Measurements from ENCODE around the gene FGFRL1. TPM values are rescaled to one million over a fixed set of nuclear protein-coding genes. Genes with fewer than 3 reads are reported as not detected.

The FGFRL1 gene
- total RNA-seq, 1 donor from 2014 or later: 5.2 TPM

DNA sequence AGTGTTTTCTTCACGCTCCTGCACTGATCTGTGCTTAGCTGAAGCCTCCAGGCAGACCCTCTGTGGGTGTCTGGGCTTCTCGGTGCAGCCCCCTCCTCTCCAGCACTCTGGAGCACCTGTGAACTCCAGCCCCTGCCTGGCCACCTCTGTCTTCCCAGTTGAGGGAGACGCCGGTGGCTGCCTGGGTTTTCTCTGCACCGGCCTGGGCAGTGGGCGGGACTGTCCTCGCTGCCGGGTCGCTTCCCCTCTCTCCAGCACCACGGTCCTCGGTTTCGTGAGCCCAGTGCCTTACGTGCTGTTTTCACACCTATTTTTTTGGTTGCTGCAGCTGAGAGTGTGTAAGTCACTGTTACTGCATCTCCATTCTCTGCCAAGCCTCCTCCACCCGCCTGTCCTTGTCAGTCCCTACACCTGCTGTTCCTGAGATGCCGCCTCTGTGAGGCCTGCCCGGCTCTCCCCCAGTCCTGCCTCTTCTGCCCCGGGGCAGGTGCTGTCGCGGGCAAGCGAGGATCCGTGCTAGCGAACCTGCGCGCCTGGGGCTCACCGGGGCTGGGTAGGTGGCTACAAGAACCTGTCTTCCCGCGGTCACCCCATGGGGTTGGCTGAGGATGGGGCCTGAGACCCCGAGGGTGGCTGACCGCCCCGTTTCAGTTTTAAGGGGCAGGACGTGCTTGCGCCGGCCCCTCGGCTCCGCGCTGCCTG is 2.4 kb upstream of the FGFRL1 start:
- no peak for DNase-seq (ENCODE audit: low spot score)
- Mint-ChIP-seq H3K4me3 (ENCODE audit: unreplicated experiment) (no peak overlapping the region), H3K9me3 (ENCODE audit: unreplicated experiment) (no peaks in the 10 kb centered on the region), H3K27me3 (ENCODE audit: unreplicated experiment) (peaks cover 35% of the 10 kb centered on the region), H3K4me1 (ENCODE audit: unreplicated experiment) (no peaks in the 10 kb centered on the region), H3K36me3 (ENCODE audit: low read depth, unreplicated experiment) (peaks cover 8% of the 10 kb centered on the region), H3K27ac (ENCODE audit: unreplicated experiment) (no peak overlapping the region)
- TF ChIP-seq, protein P1, sequence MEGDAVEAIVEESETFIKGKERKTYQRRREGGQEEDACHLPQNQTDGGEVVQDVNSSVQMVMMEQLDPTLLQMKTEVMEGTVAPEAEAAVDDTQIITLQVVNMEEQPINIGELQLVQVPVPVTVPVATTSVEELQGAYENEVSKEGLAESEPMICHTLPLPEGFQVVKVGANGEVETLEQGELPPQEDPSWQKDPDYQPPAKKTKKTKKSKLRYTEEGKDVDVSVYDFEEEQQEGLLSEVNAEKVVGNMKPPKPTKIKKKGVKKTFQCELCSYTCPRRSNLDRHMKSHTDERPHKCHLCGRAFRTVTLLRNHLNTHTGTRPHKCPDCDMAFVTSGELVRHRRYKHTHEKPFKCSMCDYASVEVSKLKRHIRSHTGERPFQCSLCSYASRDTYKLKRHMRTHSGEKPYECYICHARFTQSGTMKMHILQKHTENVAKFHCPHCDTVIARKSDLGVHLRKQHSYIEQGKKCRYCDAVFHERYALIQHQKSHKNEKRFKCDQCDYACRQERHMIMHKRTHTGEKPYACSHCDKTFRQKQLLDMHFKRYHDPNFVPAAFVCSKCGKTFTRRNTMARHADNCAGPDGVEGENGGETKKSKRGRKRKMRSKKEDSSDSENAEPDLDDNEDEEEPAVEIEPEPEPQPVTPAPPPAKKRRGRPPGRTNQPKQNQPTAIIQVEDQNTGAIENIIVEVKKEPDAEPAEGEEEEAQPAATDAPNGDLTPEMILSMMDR (IDR thresholded peaks at IDR 0.05; ENCODE audit: unreplicated experiment): no peak

DNA sequence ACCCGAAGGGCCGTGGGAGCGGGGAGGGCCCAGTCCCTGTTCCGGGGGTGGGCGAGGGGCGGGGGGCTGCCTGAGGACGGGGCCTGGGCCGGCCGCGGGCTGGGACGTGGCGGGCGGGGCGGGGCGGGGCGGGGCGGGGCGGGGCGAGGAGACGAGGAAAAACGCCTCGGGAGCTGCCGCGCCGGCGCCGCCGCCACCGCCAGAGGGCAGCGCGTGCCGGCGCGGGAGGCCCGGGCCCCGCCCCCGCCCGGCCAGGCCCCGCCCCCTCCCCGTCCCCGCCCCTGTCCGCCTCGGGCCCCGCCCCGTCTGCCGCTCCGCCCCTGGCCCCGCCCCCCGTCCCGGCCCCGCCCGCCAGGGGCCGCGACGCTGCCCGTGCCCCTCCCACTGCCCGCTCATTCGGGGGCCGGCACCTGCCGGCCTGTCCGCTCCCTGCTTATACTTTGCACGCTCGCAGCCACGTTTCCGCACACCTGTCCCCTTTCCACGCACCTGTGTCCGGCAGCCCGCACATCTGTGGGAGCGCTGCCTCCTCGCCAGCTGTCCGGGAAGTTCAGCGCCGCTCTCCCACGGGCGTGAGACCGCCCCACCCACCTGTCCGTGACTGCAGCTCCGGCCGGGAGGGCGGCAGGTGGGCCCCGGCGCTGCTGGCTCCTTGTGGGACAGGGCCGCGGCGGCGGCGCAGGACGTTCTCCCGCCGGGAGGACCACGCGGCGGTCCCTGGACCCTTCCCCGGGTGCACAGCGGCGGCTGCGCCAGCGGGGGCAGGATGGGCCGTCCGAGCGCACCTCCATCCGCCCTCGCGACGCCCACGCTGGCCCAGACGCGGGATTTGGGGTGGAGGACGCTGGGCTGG is 1.7 kb upstream of the FGFRL1 start:
- H3K9me3 Mint-ChIP-seq (ENCODE audit: unreplicated experiment): no peaks in the 10 kb centered on the region
- no peaks in the 10 kb centered on the region for H3K4me1 Mint-ChIP-seq (ENCODE audit: unreplicated experiment)
- peaks cover 8% of the 10 kb centered on the region for H3K36me3 Mint-ChIP-seq (ENCODE audit: low read depth, unreplicated experiment)
- no peak overlapping the region for H3K4me3 Mint-ChIP-seq (ENCODE audit: unreplicated experiment)
- TF ChIP-seq, protein P1 (IDR thresholded peaks at IDR 0.05; ENCODE audit: unreplicated experiment): peak; percentile 17
- DNase-seq (ENCODE audit: low spot score): peak; percentile 78
- H3K27me3 Mint-ChIP-seq (ENCODE audit: unreplicated experiment): peaks cover 34% of the 10 kb centered on the region
- no peak overlapping the region for H3K27ac Mint-ChIP-seq (ENCODE audit: unreplicated experiment)

DNA sequence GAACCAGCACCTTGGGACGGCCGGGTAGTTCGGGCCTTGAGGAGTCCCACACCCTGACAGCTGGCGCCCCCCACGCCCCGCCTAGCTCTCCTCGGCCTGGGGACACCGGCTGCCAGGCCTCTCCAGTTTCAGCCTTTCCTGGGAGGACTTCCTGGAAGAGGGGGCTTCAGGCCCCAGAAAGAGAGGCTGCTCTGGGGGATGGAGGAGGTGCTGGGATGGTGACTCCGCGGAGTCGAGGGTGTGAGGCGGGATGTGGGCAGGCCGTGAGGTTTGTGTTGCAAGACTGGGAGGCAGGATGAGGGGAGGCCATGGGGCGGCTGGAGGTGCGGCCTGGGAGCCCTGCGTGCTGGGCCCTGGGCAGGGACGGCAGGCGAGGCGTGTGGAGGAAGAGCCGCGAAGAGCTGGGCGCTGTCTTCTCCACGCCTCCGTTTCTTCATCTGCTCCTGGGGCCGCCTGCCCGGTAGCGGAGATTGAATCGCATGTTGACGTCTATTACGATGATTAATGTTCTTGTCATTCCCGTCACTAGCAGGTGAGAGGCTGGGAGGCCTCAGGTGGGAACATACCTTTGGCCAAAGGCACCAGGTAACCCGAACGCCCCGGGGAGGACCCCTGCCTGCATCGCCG is 918 bp upstream of the FGFRL1 start:
- H3K27me3 Mint-ChIP-seq (ENCODE audit: unreplicated experiment): peaks cover 32% of the 10 kb centered on the region
- TF ChIP-seq, protein P1 (IDR thresholded peaks at IDR 0.05; ENCODE audit: unreplicated experiment): no peak
- H3K27ac Mint-ChIP-seq (ENCODE audit: unreplicated experiment): no peak overlapping the region
- no peaks in the 10 kb centered on the region for H3K4me1 Mint-ChIP-seq (ENCODE audit: unreplicated experiment)
- no peak overlapping the region for H3K4me3 Mint-ChIP-seq (ENCODE audit: unreplicated experiment)
- no peaks in the 10 kb centered on the region for H3K9me3 Mint-ChIP-seq (ENCODE audit: unreplicated experiment)
- peaks cover 8% of the 10 kb centered on the region for H3K36me3 Mint-ChIP-seq (ENCODE audit: low read depth, unreplicated experiment)
- DNase-seq (ENCODE audit: low spot score): no peak

DNA sequence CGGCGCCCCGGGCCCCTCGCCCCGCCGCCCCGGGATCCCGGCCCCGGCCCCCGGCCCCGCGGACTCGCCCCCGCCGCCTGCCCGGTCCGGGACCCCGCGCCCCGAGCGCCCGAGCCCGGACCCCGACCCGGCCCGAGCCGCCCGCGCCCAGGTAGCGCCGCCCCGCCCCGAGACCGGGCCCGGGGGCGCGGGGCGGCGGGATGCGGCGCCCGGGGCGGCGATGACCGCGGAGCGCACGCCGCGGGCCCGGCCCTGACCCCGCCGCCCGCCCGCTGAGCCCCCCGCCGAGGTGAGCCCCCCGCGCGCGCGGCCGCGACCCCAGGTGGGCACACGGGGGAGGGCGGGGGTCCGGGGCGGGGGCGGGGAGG is 224 bp downstream of the FGFRL1 start:
- peaks cover 8% of the 10 kb centered on the region for H3K36me3 Mint-ChIP-seq (ENCODE audit: low read depth, unreplicated experiment)
- no peaks in the 10 kb centered on the region for H3K9me3 Mint-ChIP-seq (ENCODE audit: unreplicated experiment)
- peaks cover 27% of the 10 kb centered on the region for H3K27me3 Mint-ChIP-seq (ENCODE audit: unreplicated experiment)
- no peaks in the 10 kb centered on the region for H3K4me1 Mint-ChIP-seq (ENCODE audit: unreplicated experiment)
- DNase-seq (ENCODE audit: low spot score): no peak
- H3K4me3 Mint-ChIP-seq (ENCODE audit: unreplicated experiment): no peak overlapping the region
- no peak overlapping the region for H3K27ac Mint-ChIP-seq (ENCODE audit: unreplicated experiment)
- TF ChIP-seq, protein P1 (IDR thresholded peaks at IDR 0.05; ENCODE audit: unreplicated experiment): no peak

Data from endothelial cell (in vitro differentiated cells).